Measurements from ENCODE around the gene ZMYND8. TPM values are rescaled to one million over a fixed set of nuclear protein-coding genes. Genes with fewer than 3 reads are reported as not detected.
A peak's percentile ranks its signal among the peaks of the same experiment; 100 is the strongest.

ZMYND8 gene
- total and polyA plus RNA-seq, 2 of the 8 experiments (the other 6 are each of a cell fraction or from before 2014, with no cell fraction given): 50.5 to 163 TPM

- CTCF ChIA-PET (ENCODE audit: partially characterized antibody): interaction anchor here (0.6 to 3.5 kb wide), 10 partner anchors 9 to 359 kb away, joined by 3 to 24 read pairs (median 4); no protein-coding TSS in a partner anchor
- POLR2A ChIA-PET (ENCODE audit: partially characterized antibody): interaction anchor here (1.0 to 2.4 kb wide), 3 partner anchors 9 to 13 kb away, joined by 4 to 7 read pairs (median 4); no protein-coding TSS in a partner anchor
- TF ChIP-seq ZNF274 (IDR thresholded peaks at IDR 0.05; ENCODE audit: borderline replicate concordance, extremely low read depth, low read length): no peak
- no peak for TF ChIP-seq YY1 (IDR thresholded peaks at IDR 0.05; ENCODE audit: low read depth, low read length)
- no peak for TF ChIP-seq ATF2 (IDR thresholded peaks at IDR 0.05; ENCODE audit: low read length)
- TF ChIP-seq POU5F1 (IDR thresholded peaks at IDR 0.05; ENCODE audit: low read depth, low read length): no peak
These were observed 92.9 kb downstream of the ZMYND8 start for GRCh38 chr20:47263465-47264084.

More at GRCh38 chr20:47263465-47264084, 92.9 kb downstream of the ZMYND8 start:
- Histone ChIP-seq H3K27me3 (replicated peaks in 1 of 4; ENCODE audit: control insufficient read depth in 3 of 4, extremely low read depth in 1 of 4, insufficient read depth in 3 of 4, low read length in 3 of 4) (no peaks in the 10 kb centered on the region), H3K4me1 (replicated peaks in 1 of 4; ENCODE audit: control insufficient read depth in 3 of 4, insufficient read depth in 4 of 4, low read length in 3 of 4) (peaks cover 0 to 8% (median 0%) of the 10 kb centered on the region in 4 experiments; a peak in 1 of 7 replicates), H3K4me3 (ENCODE audit: extremely low read depth in 1 of 4, insufficient read depth in 2 of 4, low read depth in 3 of 4, low read length in 4 of 4) (no peak overlapping the region), H3K4ac (replicated peaks; ENCODE audit: insufficient read length, low read depth, low read length) (no peak overlapping the region), H3K18ac (ENCODE audit: extremely low read depth, low read length) (no peak overlapping the region), H2AFZ (ENCODE audit: low read length) (no peak overlapping the region), H3K9me3 (ENCODE audit: insufficient read depth in 2 of 2, low read depth in 1 of 2, low read length in 1 of 2) (no peaks in the 10 kb centered on the region), H2BK15ac (ENCODE audit: low read length) (no peak overlapping the region), H2BK5ac (ENCODE audit: low read depth, low read length) (no peak overlapping the region; the same call in 1 of the 2 replicates), H3K56ac (replicated peaks; ENCODE audit: insufficient read length, low read depth, low read length) (no peak overlapping the region), H3K79me2 (ENCODE audit: control insufficient read depth in 1 of 2, insufficient read depth in 2 of 2, low read length in 2 of 2) (peaks cover 3 to 79% of the 10 kb centered on the region in 2 experiments; a peak in 3 of 4 replicates), H3K23ac (ENCODE audit: insufficient read length) (no peak overlapping the region), H3K36me3 (ENCODE audit: control insufficient read depth in 2 of 4, insufficient read depth in 4 of 4, low read length in 3 of 4) (peaks cover 12 to 74% (median 54%) of the 10 kb centered on the region in 4 experiments; a peak in 7 of 8 replicates), H2AK5ac (ENCODE audit: low read depth, low read length) (no peak overlapping the region), H2BK20ac (ENCODE audit: low read length) (no peak overlapping the region), H4K5ac (ENCODE audit: insufficient read length, low read depth, low read length) (no peak overlapping the region), H3K9ac (replicated peaks in 1 of 4; ENCODE audit: extremely low read depth in 1 of 4, low read depth in 3 of 4, low read length in 3 of 4) (peak overlapping the region in 1 of 4 experiments; percentile 24; a peak in 1 of 7 replicates), H4K91ac (replicated peaks; ENCODE audit: insufficient read length, low read length) (no peak overlapping the region), H3K4me2 (ENCODE audit: insufficient read depth in 1 of 2, low read depth in 2 of 2, low read length in 2 of 2) (no peak overlapping the region), H2BK12ac (ENCODE audit: low read depth, low read length) (no peak overlapping the region), H3K27ac (ENCODE audit: low read depth, low read length) (no peak overlapping the region), H4K20me1 (replicated peaks in 1 of 2; ENCODE audit: control insufficient read depth in 1 of 2, insufficient read depth in 2 of 2, low read length in 2 of 2) (peaks cover 10% of the 10 kb centered on the region in 2 experiments), H3K14ac (ENCODE audit: insufficient read length) (no peak overlapping the region), H2BK120ac (replicated peaks; ENCODE audit: low read depth, low read length) (no peak overlapping the region), H4K8ac (ENCODE audit: extremely low read depth, insufficient read depth, low read length) (no peak overlapping the region), H3K79me1 (ENCODE audit: low read depth, low read length) (peaks cover 6% of the 10 kb centered on the region), H3K23me2 (ENCODE audit: low read depth, low read length) (no peaks in the 10 kb centered on the region; the same call in 1 of the 2 replicates)
- 89% methylated on average over 5 of the region's 5 CpGs; no CpG with 5 or more reads in 1 of the 2 experiments for WGBS, 2 experiments (ENCODE audit: extremely low coverage in 1 of 2, insufficient coverage in 1 of 2, insufficient read length in 1 of 2, insufficient replicate concordance in 2 of 2, low coverage in 1 of 2, low lambda C conversion rate in 2 of 2, missing lambda C conversion rate in 1 of 2)
- DNase-seq (ENCODE audit: low read depth in 1 of 2, low spot score in 2 of 2) (no peak), FAIRE-seq (no peak)

All from H1 (cell line).